Activated CD8-positive, alpha-beta T cell treated with anti-CD3 and anti-CD28 coated beads for 36 hours (primary cell): ENCODE data around the gene LRRC2. TPM values are rescaled to one million over a fixed set of nuclear protein-coding genes. Genes with fewer than 3 reads are reported as not detected.

Source experiments
- ATAC-seq: fragments of 200-7000 bp; cut with Tn5 transposase; one replicate; pipeline ENCODE4 v1.10.0; 2021; ENCODE audit warnings: mild to moderate bottlenecking, moderate library complexity
- CTCF ChIA-PET: fragments of 350-600 bp; sonication (Branson Sonifier 250); formaldehyde crosslinking; loops from one replicate; lab custom pipeline; 2021; ENCODE audit warnings: antibody characterized with exemption; lab: Charles Lee
- POLR2A ChIA-PET: fragments of 350-600 bp; sonication (Branson Sonifier 250); formaldehyde crosslinking; loops from one replicate; lab custom pipeline; 2021; ENCODE audit warnings: antibody characterized with exemption; lab: Charles Lee
- DNase-seq: peaks from one replicate; pipeline ENCODE4 v3.0.0-alpha.2; 2020
- H3K27ac Mint-ChIP-seq: one replicate; pipeline ENCODE4 v1.8.0; 2021; ENCODE audit warnings: mild to moderate bottlenecking, mixed read lengths
- H3K27me3 Mint-ChIP-seq: one replicate; pipeline ENCODE4 v1.8.0; 2021; ENCODE audit warnings: mixed read lengths
- H3K36me3 Mint-ChIP-seq: one replicate; pipeline ENCODE4 v1.8.0; 2021; ENCODE audit warnings: low read depth, mixed read lengths
- H3K4me1 Mint-ChIP-seq: one replicate; pipeline ENCODE4 v1.8.0; 2021; ENCODE audit warnings: low read depth, mixed read lengths
- H3K4me3 Mint-ChIP-seq: one replicate; pipeline ENCODE4 v1.8.0; 2021; ENCODE audit warnings: mild to moderate bottlenecking, moderate library complexity, mixed read lengths
- H3K9me3 Mint-ChIP-seq: one replicate; pipeline ENCODE4 v1.8.0; 2021; ENCODE audit warnings: mixed read lengths
- CTCF ChIP-seq: fragments of 200-600 bp; IDR thresholded peaks from one replicate; pipeline ENCODE4 v1.8.0; 2022; ENCODE audit warnings: antibody characterized with exemption, mild to moderate bottlenecking
- intact Hi-C: fragments of 100-400 bp; cut with micrococcal nuclease; formaldehyde crosslinking; loops from one replicate; pipeline ENCODE4 v1.10.0; 2022
- total RNA-seq, 2 experiments: library from RNA; stranded (reverse); gene quantifications; one replicate each; pipeline ENCODE4 v1.2.3, GENCODE V29; 2021

LRRC2 gene
- total RNA-seq, 2 experiments from 2014 or later = not detected

GRCh38 chr3:46535746-46536145 lies 30.4 kb downstream of the LRRC2 start:
- H3K27ac Mint-ChIP-seq = no peak overlapping the region
- no peak for DNase-seq
- no peaks in the 10 kb centered on the region for H3K36me3 Mint-ChIP-seq
- ChIA-PET CTCF (interaction anchor here (1.4 kb wide), 1 partner anchor 47 kb away, joined by 5 read pairs; no protein-coding TSS in a partner anchor), POLR2A (no interaction called here)
- no peak for TF ChIP-seq CTCF
- intact Hi-C loops = no loop called here
- H3K4me1 Mint-ChIP-seq = peaks cover 41% of the 10 kb centered on the region
- ATAC-seq = no peak
- H3K9me3 Mint-ChIP-seq = peaks cover 4% of the 10 kb centered on the region
- peaks cover 2% of the 10 kb centered on the region for H3K27me3 Mint-ChIP-seq
- no peak overlapping the region for H3K4me3 Mint-ChIP-seq

GRCh38 chr3:46533091-46533490 lies 33.0 kb downstream of the LRRC2 start:
- no peak for ATAC-seq
- H3K27me3 Mint-ChIP-seq = peaks cover 2% of the 10 kb centered on the region
- ChIA-PET POLR2A (no interaction called here), CTCF (interaction anchor here (1.1 to 2.2 kb wide), 4 partner anchors 16 to 45 kb away, joined by 3 to 6 read pairs (median 4); partner anchors contain the start of gene RTP3)
- TF ChIP-seq CTCF = no peak
- intact Hi-C loops = no loop called here
- peaks cover 22% of the 10 kb centered on the region for H3K4me1 Mint-ChIP-seq
- no peak overlapping the region for H3K27ac Mint-ChIP-seq
- H3K9me3 Mint-ChIP-seq = no peaks in the 10 kb centered on the region
- H3K36me3 Mint-ChIP-seq = no peaks in the 10 kb centered on the region
- DNase-seq = no peak
- no peak overlapping the region for H3K4me3 Mint-ChIP-seq

GRCh38 chr3:46527239-46527638 lies 38.9 kb downstream of the LRRC2 start:
- Mint-ChIP-seq H3K27me3 (no peaks in the 10 kb centered on the region), H3K36me3 (no peaks in the 10 kb centered on the region), H3K27ac (no peak overlapping the region), H3K9me3 (no peaks in the 10 kb centered on the region), H3K4me1 (no peaks in the 10 kb centered on the region), H3K4me3 (no peak overlapping the region)
- CTCF ChIA-PET = interaction anchor here (1.1 to 2.8 kb wide), 2 partner anchors 12 to 38 kb away, joined by 3 to 9 read pairs; no protein-coding TSS in a partner anchor
- POLR2A ChIA-PET = interaction anchor here (0.5 to 1.8 kb wide), 2 partner anchors 11 to 491 kb away, joined by 3 to 5 read pairs; no protein-coding TSS in a partner anchor
- ATAC-seq (no peak), DNase-seq (no peak)
- intact Hi-C loops = no loop called here
- TF ChIP-seq CTCF = no peak

DNA sequence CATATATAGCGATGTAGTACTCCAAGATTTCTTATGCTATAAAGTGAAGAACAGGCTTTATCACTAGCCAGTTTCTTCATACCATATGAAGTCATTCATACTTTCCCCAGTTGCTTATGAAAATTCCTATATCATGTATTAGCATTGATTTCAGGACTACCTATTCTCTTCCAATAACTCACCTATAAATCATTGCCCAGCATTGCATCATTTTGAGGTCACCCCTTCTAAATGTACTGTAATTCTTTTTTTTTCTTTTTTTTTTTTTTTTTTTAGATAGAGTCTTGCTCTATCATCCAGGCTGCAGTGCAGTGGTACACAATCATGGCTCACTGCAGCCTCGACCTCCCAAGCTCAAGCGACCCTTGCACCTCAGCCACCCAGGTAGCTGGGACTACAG lies 41.3 kb downstream of the LRRC2 start:
- Mint-ChIP-seq H3K36me3 (no peaks in the 10 kb centered on the region), H3K4me3 (no peak overlapping the region), H3K9me3 (no peaks in the 10 kb centered on the region), H3K4me1 (no peaks in the 10 kb centered on the region), H3K27ac (no peak overlapping the region), H3K27me3 (no peaks in the 10 kb centered on the region)
- ATAC-seq (no peak), DNase-seq (no peak)
- POLR2A ChIA-PET = no interaction called here
- no peak for TF ChIP-seq CTCF
- intact Hi-C loops = no loop called here
- CTCF ChIA-PET = interaction anchor here (1.1 to 1.2 kb wide), 2 partner anchors 34 to 36 kb away, joined by 3 to 4 read pairs; no protein-coding TSS in a partner anchor

DNA sequence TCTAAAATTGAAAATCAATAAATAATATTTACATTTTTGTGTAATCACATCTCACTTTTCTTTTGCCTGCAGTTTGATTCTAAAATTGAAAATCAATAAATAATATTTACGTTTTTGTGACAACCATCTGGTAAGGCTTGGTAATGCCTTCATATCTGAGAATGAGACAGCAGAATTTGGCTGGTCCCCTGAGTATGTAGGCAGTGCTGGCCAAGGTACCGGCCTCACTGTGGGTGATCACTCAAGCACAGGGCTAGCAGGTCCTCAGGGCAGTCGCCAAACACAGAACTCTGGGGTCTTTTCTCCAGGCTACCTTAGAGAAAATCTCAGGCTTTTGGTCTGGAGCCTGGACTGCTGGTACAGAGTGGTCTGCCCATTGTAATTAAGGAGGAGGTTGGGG lies 42.1 kb downstream of the LRRC2 start:
- DNase-seq = no peak
- Mint-ChIP-seq H3K36me3 (no peaks in the 10 kb centered on the region), H3K4me3 (no peak overlapping the region), H3K4me1 (no peaks in the 10 kb centered on the region), H3K27me3 (no peaks in the 10 kb centered on the region), H3K9me3 (no peaks in the 10 kb centered on the region), H3K27ac (no peak overlapping the region)
- ChIA-PET POLR2A (no interaction called here), CTCF (no interaction called here)
- intact Hi-C loops = no loop called here
- TF ChIP-seq CTCF = no peak
- no peak for ATAC-seq
